T-cell (primary cell): ENCODE measurements around the gene ATXN7. TPM values are rescaled to one million over a fixed set of nuclear protein-coding genes. Genes with fewer than 3 reads are reported as not detected.

Experiments used
- ATAC-seq, 4 experiments: fragments of 200-7000 bp in 3 of 4; fragments of 150-1000 bp in 1 of 4; cut with Tn5 transposase; replicated peaks in 1 of 4; 1 replicate in 3 of 4; 2 replicates in 1 of 4; pipeline ENCODE4 v1.10.0; 2021; ENCODE audit warnings: moderate library complexity in 3 of 4, mild to moderate bottlenecking in 2 of 4, moderate number of reproducible peaks in 1 of 4
- CTCF ChIA-PET, 2 donors: fragments of 300-600 bp; sonication (Branson Sonifier 250); formaldehyde crosslinking; loops; one replicate each; lab custom pipeline; 2022; ENCODE audit warnings: antibody characterized with exemption in 2 of 2; lab: Charles Lee
- POLR2A ChIA-PET, 2 donors: fragments of 300-600 bp; sonication (Branson Sonifier 250); formaldehyde crosslinking; loops; one replicate each; lab custom pipeline; 2022; ENCODE audit warnings: antibody characterized with exemption in 2 of 2; lab: Charles Lee
- DNase-seq, 35 experiments: peaks; one replicate each; pipeline versions ENCODE4 v3.0.0 to v3.0.0-alpha.2; 2013 to 2023
- H3K27ac ChIP-seq: one replicate; pipeline ENCODE4 v1.5.1; 2013; ENCODE audit warnings: low read length
- H3K27me3 ChIP-seq, 2 experiments: replicated peaks in 1 of 2; 1 replicate in 1 of 2; 2 replicates in 1 of 2; pipeline versions ENCODE4 v1.6.1 to v1.7.0; 2013; ENCODE audit warnings: low read length in 1 of 2, mixed read lengths in 1 of 2; ENCODE audit not compliant: control insufficient read depth in 2 of 2, insufficient read depth in 2 of 2; ENCODE audit errors: extremely low read depth in 1 of 2
- H3K36me3 ChIP-seq, 2 donors: 1 replicate in 1 of 2; 2 replicates in 1 of 2; pipeline versions ENCODE4 v1.6.1 to v1.7.0; 2013; ENCODE audit warnings: low read length in 1 of 2; ENCODE audit not compliant: control insufficient read depth in 2 of 2, insufficient read depth in 1 of 2; ENCODE audit errors: extremely low read depth in 1 of 2
- H3K4me1 ChIP-seq, 2 experiments: 1 replicate in 1 of 2; 2 replicates in 1 of 2; pipeline versions ENCODE4 v1.6.1 to v1.7.0; 2013; ENCODE audit warnings: low read length in 2 of 2, mixed read lengths in 1 of 2; ENCODE audit not compliant: insufficient read depth in 2 of 2, control insufficient read depth in 1 of 2; ENCODE audit errors: extremely low read depth in 1 of 2
- H3K4me3 ChIP-seq, 2 donors: 1 replicate in 1 of 2; 2 replicates in 1 of 2; pipeline versions ENCODE4 v1.5.1 to v1.7.0; 2013; ENCODE audit warnings: mild to moderate bottlenecking in 2 of 2, low read length in 1 of 2, moderate library complexity in 1 of 2; ENCODE audit not compliant: control insufficient read depth in 1 of 2; ENCODE audit errors: extremely low read depth in 1 of 2
- H3K9me3 ChIP-seq: 2 replicates; pipeline ENCODE4 v1.7.0; 2013
- H3K27ac Mint-ChIP-seq, 2 donors: one replicate each; pipeline ENCODE4 v1.8.0; 2020 to 2021; ENCODE audit warnings: mild to moderate bottlenecking in 2 of 2, mixed read lengths in 2 of 2
- H3K27me3 Mint-ChIP-seq, 2 donors: one replicate each; pipeline ENCODE4 v1.8.0; 2021 to 2022; ENCODE audit warnings: mixed read lengths in 2 of 2
- H3K36me3 Mint-ChIP-seq: one replicate; pipeline ENCODE4 v1.8.0; 2021; ENCODE audit warnings: mixed read lengths
- H3K4me1 Mint-ChIP-seq, 3 donors: one replicate each; pipeline ENCODE4 v1.8.0; 2020 to 2022; ENCODE audit warnings: mixed read lengths in 3 of 3, mild to moderate bottlenecking in 1 of 3
- H3K4me3 Mint-ChIP-seq, 3 donors: one replicate each; pipeline ENCODE4 v1.8.0; 2020 to 2022; ENCODE audit warnings: mild to moderate bottlenecking in 3 of 3, mixed read lengths in 3 of 3, moderate library complexity in 3 of 3
- H3K9me3 Mint-ChIP-seq, 3 donors: one replicate each; pipeline ENCODE4 v1.8.0; 2020 to 2022; ENCODE audit warnings: mixed read lengths in 3 of 3
- WGBS: methylation state at CpG from one replicate; pipeline ENCODE4 v1.1.5; 2013; ENCODE audit warnings: missing lambda C conversion rate; ENCODE audit not compliant: insufficient coverage; 5-methylcytosine and 5-hydroxymethylcytosine counted together
- total RNA-seq, 35 experiments: library from RNA in 6 of 35; stranded (reverse) in 6 of 35; fragments of 120-200 nt in 1 of 35; gene quantifications; one replicate each; pipeline versions ENCODE4 v1.2.1 to v1.2.4 and lab custom pipeline; 2013 to 2026

Gene ATXN7
- total RNA-seq, 5 donors from 2014 or later (not counting 1 experiment from before 2014, with no cell fraction given): 110 to 231 (median 123) TPM

- no CpG with 5 or more reads among the region's 1 CpG for WGBS
- peak overlapping the region; percentile 2 to 56 for H3K27ac Mint-ChIP-seq
- CTCF ChIA-PET: interaction anchor here (0.7 to 1.0 kb wide), 2 partner anchors 65 to 81 kb away, joined by 3 to 4 read pairs; no protein-coding TSS in a partner anchor
Measured at GRCh38 chr3:63896332-63897030, 32.8 kb downstream of the ATXN7 start.

GRCh38 chr3:63900010-63900409 lies 36.3 kb downstream of the ATXN7 start:
- ATAC-seq (no peak), DNase-seq (no peak)
- H3K4me3 ChIP-seq: no peak overlapping the region
- ChIA-PET POLR2A (interaction anchor here in 1 of 2 donors (0.7 kb wide), 1 partner anchor 37 kb away, joined by 3 read pairs; no protein-coding TSS in a partner anchor), CTCF (no interaction called here)
- Mint-ChIP-seq H3K27ac (no peak overlapping the region), H3K36me3 (peaks cover 26% of the 10 kb centered on the region), H3K4me3 (no peak overlapping the region), H3K9me3 (no peaks in the 10 kb centered on the region), H3K4me1 (peaks cover 25 to 37% (median 28%) of the 10 kb centered on the region in 3 donors), H3K27me3 (no peaks in the 10 kb centered on the region)
- H3K36me3 ChIP-seq: peaks cover 3 to 25% of the 10 kb centered on the region in 2 donors
- H3K4me1 ChIP-seq: no peaks in the 10 kb centered on the region
- H3K9me3 ChIP-seq: no peaks in the 10 kb centered on the region
- no peak overlapping the region for H3K27ac ChIP-seq
- no peaks in the 10 kb centered on the region for H3K27me3 ChIP-seq
- WGBS: no CpG with 5 or more reads among the region's 5 CpGs

More at GRCh38 chr3:63896332-63897030, 32.8 kb downstream of the ATXN7 start:
- Mint-ChIP-seq H3K4me3 (no peak overlapping the region), H3K36me3 (peaks cover 26% of the 10 kb centered on the region), H3K4me1 (peaks cover 37 to 68% (median 54%) of the 10 kb centered on the region in 3 donors), H3K9me3 (no peaks in the 10 kb centered on the region), H3K27me3 (no peaks in the 10 kb centered on the region)
- DNase-seq (no peak), ATAC-seq (no peak)
- Histone ChIP-seq H3K4me3 (no peak overlapping the region), H3K9me3 (no peaks in the 10 kb centered on the region), H3K27me3 (no peaks in the 10 kb centered on the region), H3K4me1 (no peaks in the 10 kb centered on the region), H3K27ac (no peak overlapping the region), H3K36me3 (peaks cover 3 to 22% of the 10 kb centered on the region in 2 donors)
- POLR2A ChIA-PET: interaction anchor here in 1 of 2 donors (0.5 kb wide), 1 partner anchor 34 kb away, joined by 4 read pairs; no protein-coding TSS in a partner anchor

DNA sequence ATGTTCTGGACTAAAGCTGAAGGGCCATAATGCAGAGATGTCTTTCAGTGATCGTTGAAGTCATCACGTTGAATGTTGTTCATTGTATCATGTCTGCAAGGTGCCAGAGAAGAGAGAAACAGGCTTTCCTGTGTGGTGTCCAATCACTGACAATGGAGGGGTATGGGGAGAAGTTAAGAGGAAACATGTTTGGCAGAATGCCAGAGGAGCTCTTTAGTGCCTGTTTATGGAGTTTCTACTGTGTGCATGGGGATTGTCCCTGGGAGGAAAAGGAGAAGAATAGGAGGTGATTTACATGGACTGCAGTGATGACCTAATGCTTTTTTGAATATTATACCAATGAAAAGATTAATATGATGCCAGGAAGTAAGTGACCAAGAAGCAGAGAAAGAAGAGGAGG lies 36.8 kb downstream of the ATXN7 start:
- POLR2A ChIA-PET: no interaction called here
- no peak overlapping the region for H3K4me3 ChIP-seq
- Mint-ChIP-seq H3K27me3 (no peaks in the 10 kb centered on the region), H3K27ac (peak overlapping the region; percentile 9 to 18), H3K9me3 (no peaks in the 10 kb centered on the region), H3K4me3 (no peak overlapping the region), H3K36me3 (peaks cover 26% of the 10 kb centered on the region), H3K4me1 (peaks cover 21 to 32% (median 23%) of the 10 kb centered on the region in 3 donors)
- H3K4me1 ChIP-seq: no peaks in the 10 kb centered on the region
- no peaks in the 10 kb centered on the region for H3K27me3 ChIP-seq
- no peak overlapping the region for H3K27ac ChIP-seq
- WGBS: 71% methylated on average over 2 of the region's 2 CpGs
- no peaks in the 10 kb centered on the region for H3K9me3 ChIP-seq
- peaks cover 3 to 25% of the 10 kb centered on the region in 2 donors for H3K36me3 ChIP-seq
- CTCF ChIA-PET: no interaction called here
- ATAC-seq: no peak
- DNase-seq: no peak

DNA sequence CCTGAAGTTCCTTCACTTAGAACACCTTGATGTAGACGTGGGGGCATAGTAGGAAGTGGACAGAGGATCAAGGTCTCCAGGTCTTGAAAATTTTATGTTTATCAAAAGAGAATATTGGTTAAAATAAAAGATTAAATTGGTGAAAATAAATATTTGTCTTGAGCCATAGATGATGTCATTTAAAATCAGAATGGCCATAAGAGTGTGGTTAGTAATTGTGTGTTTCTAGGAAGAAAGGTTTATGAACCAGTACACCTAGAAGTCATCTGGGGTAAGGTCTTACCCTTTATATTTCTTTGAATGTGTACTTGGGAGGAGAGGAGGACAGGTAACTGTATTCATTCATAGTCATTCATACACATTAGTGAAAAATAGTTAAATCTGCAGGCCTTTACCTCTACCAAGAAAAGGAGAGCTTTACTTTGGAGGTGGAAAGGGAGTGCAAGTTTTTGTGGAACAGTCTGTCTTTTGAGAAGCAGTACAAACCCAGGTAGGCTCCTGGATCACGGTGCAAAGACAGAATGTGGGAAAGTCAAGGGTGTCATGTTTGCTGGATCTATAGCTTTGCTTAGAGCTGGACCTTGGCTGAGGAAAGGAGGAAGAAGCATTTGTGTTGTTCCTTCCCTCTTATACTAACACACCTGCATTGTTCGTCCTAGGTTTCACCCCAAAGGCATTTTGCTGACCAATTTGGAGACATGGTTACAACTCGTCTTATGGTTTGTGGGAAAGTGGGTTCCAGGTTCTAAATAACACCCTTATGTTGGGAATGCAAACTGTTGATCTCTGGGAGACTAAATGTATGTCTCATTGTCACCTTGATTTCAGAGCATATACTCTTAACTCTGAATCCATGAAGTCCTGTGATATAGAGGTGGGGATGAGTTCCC lies 42.3 kb downstream of the ATXN7 start:
- Mint-ChIP-seq H3K36me3 (peaks cover 7% of the 10 kb centered on the region), H3K9me3 (no peaks in the 10 kb centered on the region), H3K4me3 (no peak overlapping the region)

DNA sequence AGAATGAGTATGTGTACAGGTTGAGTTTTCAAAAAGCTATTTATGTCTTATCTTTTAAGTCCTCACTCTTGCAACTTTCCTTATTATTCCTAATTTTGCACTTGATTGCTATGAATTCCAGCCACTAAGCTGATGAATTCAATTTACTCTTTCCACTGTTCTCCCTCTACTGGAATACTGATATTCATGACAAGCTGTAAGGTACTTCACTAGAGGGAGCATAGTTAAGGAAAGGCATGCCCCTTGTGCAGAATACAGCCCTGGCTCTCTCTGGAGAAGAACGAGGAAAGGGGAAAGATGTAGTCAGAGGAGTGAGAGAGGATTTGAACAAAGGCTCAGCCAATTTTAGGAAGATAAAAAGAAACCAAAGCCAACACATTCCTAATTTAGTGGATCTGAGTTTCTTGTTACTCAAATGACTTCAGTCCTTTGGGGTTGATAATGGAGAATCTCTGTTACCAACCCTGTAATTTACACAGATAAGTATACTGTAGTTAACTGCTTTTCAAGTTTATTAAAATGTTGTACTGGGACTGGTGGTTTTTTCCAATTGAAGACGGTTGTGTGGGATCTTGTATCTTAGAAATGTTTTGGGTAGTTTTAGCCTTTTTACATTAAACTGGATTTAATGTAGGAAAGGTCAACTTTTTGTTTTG lies 44.5 kb downstream of the ATXN7 start:
- 83% methylated on average over 1 of the region's 2 CpGs for WGBS
- Histone ChIP-seq H3K27me3 (no peaks in the 10 kb centered on the region), H3K9me3 (no peaks in the 10 kb centered on the region), H3K4me1 (peaks cover 10 to 12% of the 10 kb centered on the region in 2 experiments), H3K36me3 (peaks cover 0 to 2% of the 10 kb centered on the region in 2 donors), H3K4me3 (no peak overlapping the region), H3K27ac (no peak overlapping the region)
- ATAC-seq (no peak), DNase-seq (no peak)
- H3K27ac Mint-ChIP-seq: peak overlapping the region; percentile 31 to 59
- H3K9me3 Mint-ChIP-seq: no peaks in the 10 kb centered on the region
- peaks cover 20 to 26% (median 25%) of the 10 kb centered on the region in 3 donors for H3K4me1 Mint-ChIP-seq
- CTCF ChIA-PET: no interaction called here
- POLR2A ChIA-PET: interaction anchor here in 1 of 2 donors (0.5 kb wide), 1 partner anchor 71 kb away, joined by 3 read pairs; no protein-coding TSS in a partner anchor
- H3K27me3 Mint-ChIP-seq: no peaks in the 10 kb centered on the region
- H3K36me3 Mint-ChIP-seq: no peaks in the 10 kb centered on the region
- no peak overlapping the region for H3K4me3 Mint-ChIP-seq

More for the DNA sequence above, 42.3 kb downstream of the ATXN7 start:
- H3K27ac Mint-ChIP-seq: peak overlapping the region; percentile 4 to 62
- H3K27ac ChIP-seq: no peak overlapping the region
- H3K27me3 Mint-ChIP-seq: no peaks in the 10 kb centered on the region
- peaks cover 0 to 2% of the 10 kb centered on the region in 2 experiments for H3K4me1 ChIP-seq
- H3K27me3 ChIP-seq: no peaks in the 10 kb centered on the region
- no peak overlapping the region for H3K4me3 ChIP-seq
- H3K4me1 Mint-ChIP-seq: peaks cover 12 to 16% (median 16%) of the 10 kb centered on the region in 3 donors
- ChIA-PET POLR2A (interaction anchor here in 1 of 2 donors (0.6 kb wide), 1 partner anchor 120 kb away, joined by 3 read pairs; no protein-coding TSS in a partner anchor), CTCF (no interaction called here)
- H3K36me3 ChIP-seq: peaks cover 0 to 7% of the 10 kb centered on the region in 2 donors
- DNase-seq (no peak), ATAC-seq (no peak)
- no peaks in the 10 kb centered on the region for H3K9me3 ChIP-seq
- WGBS: 100% methylated on average over 2 of the region's 4 CpGs

GRCh38 chr3:63908776-63909175 lies 45.1 kb downstream of the ATXN7 start:
- Histone ChIP-seq H3K4me3 (no peak overlapping the region), H3K36me3 (peaks cover 0 to 2% of the 10 kb centered on the region in 2 donors), H3K9me3 (no peaks in the 10 kb centered on the region), H3K27me3 (no peaks in the 10 kb centered on the region), H3K4me1 (peaks cover 14 to 18% of the 10 kb centered on the region in 2 experiments), H3K27ac (no peak overlapping the region)
- Mint-ChIP-seq H3K9me3 (no peaks in the 10 kb centered on the region), H3K27ac (peak overlapping the region; percentile 31 to 59), H3K27me3 (no peaks in the 10 kb centered on the region), H3K36me3 (no peaks in the 10 kb centered on the region), H3K4me1 (peaks cover 20 to 32% (median 31%) of the 10 kb centered on the region in 3 donors), H3K4me3 (no peak overlapping the region)
- no peak for ATAC-seq
- DNase-seq: no peak
- ChIA-PET CTCF (no interaction called here), POLR2A (no interaction called here)
- WGBS: no CpG with 5 or more reads among the region's 1 CpG
